Measurements from ENCODE around the gene MMS22L.

MMS22L gene

DNA sequence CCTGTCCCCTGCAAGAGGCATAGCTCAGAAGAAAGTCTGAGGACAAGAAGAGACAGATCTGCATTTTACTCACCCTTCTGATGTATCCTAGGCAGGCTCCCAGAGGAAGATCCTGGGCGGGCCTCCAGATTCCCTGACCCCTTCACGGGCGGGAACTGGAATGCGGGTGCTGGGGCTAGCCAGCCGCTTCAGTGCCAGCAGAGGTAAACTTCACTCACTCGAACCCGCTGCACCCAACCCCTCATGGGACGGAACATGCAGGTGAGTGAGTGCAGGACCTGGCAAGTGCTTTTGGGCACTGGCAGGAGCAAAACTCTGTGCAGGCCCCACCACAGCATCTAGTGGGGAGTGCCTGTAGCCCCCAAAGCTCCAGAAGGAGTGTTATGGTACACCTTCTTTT lies 171.8 kb downstream of the MMS22L start:
- H3K4me3 ChIP-seq (ENCODE audit: low read depth, low read length), result no peak overlapping the region
- no peak for TF ChIP-seq CTCF (IDR thresholded peaks at IDR 0.05; ENCODE audit: low read depth, low read length)

DNA sequence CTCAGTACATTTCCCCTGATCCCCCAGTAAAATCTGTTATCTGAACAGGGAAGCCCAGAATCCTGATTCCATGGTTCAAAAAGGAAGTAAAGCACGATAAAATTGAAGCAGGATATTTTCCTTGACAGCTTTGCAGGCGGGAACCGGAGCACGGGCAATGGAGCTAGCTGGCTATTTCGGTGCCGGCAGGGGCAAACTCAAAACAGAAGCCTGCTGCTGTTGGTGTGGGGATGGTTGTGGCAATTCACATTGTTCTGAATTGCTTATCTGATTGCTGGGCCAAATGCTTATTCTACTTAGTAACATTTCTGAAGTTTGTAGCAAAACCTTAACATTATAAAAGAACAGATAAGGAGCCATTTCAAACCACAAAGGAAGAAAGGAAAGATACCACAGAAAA lies 172.4 kb downstream of the MMS22L start:
- no peak overlapping the region for H3K4me3 ChIP-seq (ENCODE audit: low read depth, low read length)
- no peak for TF ChIP-seq CTCF (IDR thresholded peaks at IDR 0.05; ENCODE audit: low read depth, low read length)

GRCh38 chr6:97110149-97110548 lies 172.9 kb downstream of the MMS22L start:
- no peak for TF ChIP-seq CTCF (IDR thresholded peaks at IDR 0.05; ENCODE audit: low read depth, low read length)
- H3K4me3 ChIP-seq (ENCODE audit: low read depth, low read length), result no peak overlapping the region

GRCh38 chr6:97109444-97109843 lies 173.6 kb downstream of the MMS22L start:
- H3K4me3 ChIP-seq (ENCODE audit: low read depth, low read length), result no peak overlapping the region
- no peak for TF ChIP-seq CTCF (IDR thresholded peaks at IDR 0.05; ENCODE audit: low read depth, low read length)

DNA sequence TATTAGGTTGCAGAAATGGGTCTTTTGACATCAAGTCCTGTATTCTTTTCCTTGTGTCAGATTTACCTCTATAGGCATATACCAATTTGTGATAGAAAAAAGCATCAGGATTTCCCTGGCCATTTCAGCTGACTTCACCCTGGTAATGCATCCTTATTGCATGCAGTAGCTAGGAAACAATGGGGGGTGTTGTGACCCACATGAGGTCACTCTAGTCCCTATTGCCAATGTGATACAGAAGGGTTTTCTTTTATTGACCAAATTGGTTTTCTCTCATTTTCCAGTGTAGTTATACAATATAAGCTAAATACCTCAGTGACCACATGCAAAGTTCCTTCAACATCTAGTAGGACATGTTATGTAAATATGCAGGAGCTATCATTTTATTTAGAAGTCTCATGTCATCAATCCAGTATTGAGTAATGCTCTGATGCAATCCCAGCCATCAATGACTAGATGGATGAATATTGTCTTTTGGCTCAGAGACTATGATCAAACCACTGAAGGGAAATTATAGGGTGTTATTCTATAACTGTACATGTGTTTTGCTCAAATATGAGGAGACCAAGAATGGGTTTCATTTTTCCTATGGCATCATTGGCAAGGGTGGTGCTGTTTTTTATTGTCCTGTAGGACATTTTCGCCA lies 180.7 kb downstream of the MMS22L start:
- no peak for TF ChIP-seq CTCF (IDR thresholded peaks at IDR 0.05; ENCODE audit: low read depth, low read length)
- H3K4me3 ChIP-seq (ENCODE audit: low read depth, low read length), result no peak overlapping the region

GRCh38 chr6:97100696-97101095 lies 182.3 kb downstream of the MMS22L start:
- TF ChIP-seq CTCF (IDR thresholded peaks at IDR 0.05; ENCODE audit: low read depth, low read length), result no peak
- H3K4me3 ChIP-seq (ENCODE audit: low read depth, low read length), result no peak overlapping the region

DNA sequence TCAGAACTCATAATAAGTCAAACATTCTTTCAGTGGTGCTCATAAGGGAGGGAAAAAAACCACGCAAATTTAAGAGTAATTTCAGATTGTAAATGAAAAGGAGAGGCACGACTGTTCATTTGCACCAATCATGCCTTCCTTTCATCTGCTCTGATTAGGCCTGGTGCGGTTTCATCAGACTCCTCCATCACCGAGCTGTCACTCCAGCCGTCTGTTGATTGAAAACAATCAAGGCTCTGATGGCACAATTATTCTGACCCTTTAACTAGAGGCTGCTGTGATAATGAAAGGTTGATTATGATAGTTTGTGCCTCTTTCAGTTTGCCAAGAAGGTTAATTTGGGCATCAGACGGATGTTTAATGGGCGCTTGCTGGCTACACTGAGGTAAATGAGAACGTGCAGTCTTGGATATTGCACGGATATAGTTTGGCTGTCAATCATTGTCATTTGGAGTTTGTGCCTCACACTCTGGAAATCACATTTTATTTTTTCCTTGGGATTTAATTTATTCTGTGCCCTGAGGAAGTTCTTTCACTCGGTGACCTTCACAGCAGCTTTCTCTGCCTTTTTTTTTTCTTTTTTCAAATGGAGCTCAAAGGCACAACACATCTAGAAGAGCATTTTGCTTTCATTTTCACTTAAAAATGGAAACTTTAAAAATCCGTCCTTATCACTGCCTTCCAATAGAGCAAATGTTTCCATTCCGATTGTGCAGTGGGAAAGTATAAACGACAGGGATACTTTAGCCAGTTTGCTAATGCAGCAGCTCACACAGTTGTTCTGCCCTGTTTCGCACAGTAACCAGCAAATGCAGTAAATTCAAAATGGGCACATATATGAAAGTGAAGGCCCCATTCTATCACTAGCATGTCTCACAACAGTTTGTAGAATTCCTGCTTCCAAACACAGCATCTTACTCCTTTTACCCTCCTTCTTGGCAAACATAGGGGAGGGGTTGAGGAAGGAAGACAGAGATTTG lies 185.7 kb downstream of the MMS22L start:
- H3K4me3 ChIP-seq (ENCODE audit: low read depth, low read length), result peak overlapping the region; percentile 28
- no peak for TF ChIP-seq CTCF (IDR thresholded peaks at IDR 0.05; ENCODE audit: low read depth, low read length)
